ENCODE data around the gene HSD11B1.

HSD11B1 gene

DNA sequence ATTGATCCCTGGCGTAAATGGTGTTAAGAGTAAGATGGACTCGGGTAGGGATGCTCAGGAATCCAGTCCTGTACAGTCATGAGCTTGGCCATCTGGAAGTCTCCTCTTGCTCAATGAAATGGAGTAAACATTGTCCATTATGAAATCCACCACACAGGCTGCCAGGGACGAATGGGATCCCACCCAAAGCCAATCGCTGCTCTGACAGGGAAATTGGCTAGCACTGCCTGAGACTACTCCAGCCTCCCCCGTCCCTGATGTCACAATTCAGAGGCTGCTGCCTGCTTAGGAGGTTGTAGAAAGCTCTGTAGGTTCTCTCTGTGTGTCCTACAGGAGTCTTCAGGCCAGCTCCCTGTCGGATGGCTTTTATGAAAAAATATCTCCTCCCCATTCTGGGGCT lies at the start of gene HSD11B1:
Gene HSD11B1, plus strand, starts transcription at position 263 of the 400 bp plus-strand sequence. Its CDS starts 97 bp downstream, at position 360.
- DNase-seq = peak; percentile 16

DNA sequence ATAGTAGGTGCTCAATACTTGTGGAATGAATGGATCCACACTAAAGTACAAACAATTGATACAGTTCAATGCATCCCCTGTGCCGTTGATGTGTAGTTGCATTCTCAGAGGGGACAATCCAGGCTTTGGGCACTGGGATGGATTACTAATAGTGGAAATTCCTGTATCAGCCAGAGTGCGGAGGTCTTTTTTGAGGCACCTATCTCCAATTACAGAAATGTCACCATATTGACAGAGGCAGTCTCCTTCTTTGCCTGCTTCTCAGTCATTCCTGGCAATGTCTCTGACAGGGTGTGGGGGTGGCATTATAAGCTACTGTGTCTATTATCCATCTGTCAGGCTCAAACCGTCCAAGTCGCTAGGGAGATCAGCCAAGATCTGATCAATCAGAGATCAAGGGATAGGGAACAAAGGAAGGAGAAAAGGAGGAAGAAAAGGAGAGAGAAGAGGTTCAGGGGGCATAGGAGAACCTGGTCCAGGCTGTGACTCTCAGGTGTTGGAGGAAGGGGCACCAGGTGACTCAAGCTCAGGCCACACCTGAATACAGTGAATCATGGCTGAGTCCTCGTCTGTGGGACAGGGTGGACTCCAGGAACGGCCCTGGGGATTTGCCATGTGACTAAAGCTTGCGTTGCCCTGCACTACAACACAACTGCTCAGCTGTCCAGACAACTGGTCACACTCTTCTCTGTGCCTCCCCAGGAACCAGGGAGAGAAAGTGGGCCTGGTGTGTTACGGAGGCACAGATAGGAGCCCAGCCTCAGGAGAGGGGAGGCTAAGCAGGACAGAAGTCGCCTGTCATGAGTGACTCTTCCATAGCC lies 49.0 kb upstream of the HSD11B1 start:
- DNase-seq = no peak

DNA sequence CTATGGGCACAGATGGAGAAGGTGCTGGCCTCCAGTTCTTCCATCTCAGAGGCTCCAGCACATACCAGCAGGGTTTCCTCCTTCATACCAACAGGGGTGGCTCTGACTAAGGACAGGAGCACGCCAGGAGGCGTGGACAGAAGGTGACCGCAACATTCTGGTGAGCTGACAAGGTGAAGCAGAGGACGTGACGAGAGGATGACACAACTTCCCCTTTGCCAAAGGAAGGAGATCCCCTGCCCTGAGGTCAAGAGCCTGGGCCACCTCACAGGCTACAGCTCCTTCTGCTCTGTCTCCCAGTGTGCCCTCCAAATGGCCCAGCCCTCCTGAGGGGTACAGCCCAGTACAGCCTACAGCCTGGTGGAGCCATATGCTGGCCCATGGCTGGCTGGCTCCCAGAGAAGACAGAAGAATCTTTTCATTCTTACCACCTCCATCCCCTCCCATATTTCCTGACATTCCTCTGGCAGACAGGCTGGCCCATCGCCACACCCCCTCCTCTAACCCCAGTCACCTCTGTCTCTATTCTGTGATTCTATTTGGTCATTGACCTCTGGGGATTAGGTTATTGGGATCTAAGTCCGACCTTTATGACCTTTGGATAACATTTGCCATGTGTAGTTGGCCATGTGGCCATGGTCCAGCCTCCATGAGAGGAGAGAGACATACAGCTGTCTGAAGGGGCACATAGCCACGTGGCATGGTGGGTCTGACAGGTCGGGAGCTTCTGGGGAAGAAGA lies 47.3 kb upstream of the HSD11B1 start:
- no peak for DNase-seq

DNA sequence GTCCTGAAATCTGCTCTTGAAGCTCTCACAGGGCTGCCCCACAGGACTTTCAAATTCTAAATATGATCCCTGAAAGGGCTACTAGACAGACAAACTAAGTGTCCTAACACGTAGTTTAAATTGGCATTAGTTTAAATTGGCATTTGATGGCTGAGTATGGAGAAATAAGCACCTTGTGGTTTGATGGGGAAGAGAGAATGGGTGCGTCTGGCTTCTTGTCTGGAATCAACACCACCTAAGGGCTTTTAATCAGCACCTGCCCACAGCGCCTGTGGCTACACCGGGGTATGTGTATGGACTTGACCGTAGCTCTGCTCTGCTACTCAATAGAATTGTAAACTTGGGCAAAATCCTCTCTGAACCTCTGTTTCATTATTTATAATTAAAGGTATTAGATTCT lies 46.7 kb upstream of the HSD11B1 start:
- DNase-seq = no peak

DNA sequence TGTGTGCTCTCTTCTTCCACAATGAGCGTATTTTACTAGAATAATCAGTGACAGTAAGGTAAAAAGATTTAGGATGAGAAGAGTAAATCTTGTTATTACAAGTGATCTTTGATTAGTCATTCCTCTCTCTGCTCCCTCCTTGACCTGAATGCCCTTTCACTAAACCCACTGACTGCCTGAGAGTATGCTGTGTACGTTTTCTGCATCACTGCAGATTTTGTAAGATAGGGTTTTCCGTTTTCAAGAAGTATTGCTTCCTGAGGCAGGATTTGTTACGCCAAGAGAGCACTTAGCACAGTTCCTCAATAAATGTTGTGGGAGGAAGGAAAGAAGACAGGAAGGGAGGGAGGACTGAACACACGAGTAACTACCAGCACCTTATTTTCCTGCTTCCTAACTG lies 44.7 kb upstream of the HSD11B1 start:
- no peak for DNase-seq

DNA sequence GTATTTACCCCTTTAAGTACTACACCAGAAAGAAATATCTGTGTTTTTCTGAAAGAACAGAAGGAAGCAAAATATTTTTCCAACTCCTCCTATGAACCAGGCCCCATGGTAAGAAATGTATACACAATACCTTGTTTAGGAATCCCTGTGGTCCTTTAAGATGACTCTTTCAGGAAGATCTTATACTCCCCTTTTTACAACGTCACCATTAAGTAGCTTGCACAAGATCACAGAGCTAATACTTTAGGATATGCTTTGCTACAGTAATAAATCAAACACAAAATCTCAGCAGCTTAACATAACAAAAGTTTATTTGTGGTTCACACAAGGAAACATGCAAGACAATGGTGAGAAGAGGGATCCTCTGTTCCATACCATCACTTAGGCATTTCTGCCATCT lies 43.6 kb upstream of the HSD11B1 start:
- no peak for DNase-seq

DNA sequence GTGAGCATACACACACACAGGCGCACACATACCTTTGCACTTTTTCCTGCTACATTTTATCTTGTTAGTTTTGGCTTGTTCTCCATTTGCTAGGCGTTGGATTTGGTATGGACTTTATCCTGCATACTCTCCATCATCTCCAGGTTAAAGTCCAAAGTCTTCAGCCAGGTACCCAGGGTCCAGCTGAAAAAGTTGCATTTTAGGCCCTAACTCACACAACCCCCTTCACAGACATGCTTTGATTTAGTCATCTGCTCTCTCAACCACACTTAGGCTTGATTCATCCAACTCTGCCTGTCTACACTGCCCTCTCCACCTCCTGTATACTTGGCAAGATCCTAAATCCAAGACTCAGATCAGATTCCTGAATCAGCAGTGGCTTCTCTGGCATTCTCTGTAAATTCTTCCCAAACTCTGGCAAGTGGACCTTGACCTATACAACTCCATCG lies 41.7 kb upstream of the HSD11B1 start:
- peak; percentile 31 for DNase-seq

DNA sequence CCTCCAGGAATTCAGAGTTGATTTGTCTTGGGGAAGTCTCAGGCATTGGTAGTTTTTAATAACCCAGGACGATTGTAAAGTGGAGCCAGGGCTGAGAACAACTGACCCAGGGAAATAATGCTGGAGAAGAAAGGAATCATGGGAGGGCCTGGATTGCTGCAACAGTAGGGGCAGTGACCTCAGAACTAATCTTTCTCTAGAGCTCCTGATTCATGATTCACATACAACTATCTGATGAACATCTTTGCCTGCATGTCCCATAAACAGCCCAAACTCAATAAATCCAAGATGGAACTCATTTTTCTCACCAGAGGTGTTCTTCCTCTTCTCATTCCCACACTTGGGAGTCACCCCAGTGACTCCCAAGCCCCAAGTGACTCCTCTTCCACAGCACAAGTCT lies 37.5 kb upstream of the HSD11B1 start:
- no peak for DNase-seq

DNA sequence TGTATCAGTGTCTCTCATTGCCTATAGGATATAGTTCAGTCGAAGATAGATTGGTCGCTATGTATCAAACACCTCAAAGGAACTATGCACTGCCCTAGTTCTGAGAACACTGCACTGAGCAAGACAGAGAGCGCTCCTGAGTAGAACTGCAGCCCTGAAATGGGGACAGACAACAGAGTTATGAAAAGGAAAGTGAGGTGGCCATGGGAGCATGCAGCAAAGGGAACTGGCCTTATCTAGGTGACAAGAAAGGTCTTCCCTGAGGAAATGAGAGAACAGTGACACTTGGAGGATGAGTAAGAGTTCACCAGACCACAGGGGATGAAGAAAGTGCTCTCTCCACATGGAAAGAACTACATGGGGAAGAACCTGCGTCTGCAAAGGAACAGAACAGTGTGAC lies 36.9 kb upstream of the HSD11B1 start:
- DNase-seq = no peak

DNA sequence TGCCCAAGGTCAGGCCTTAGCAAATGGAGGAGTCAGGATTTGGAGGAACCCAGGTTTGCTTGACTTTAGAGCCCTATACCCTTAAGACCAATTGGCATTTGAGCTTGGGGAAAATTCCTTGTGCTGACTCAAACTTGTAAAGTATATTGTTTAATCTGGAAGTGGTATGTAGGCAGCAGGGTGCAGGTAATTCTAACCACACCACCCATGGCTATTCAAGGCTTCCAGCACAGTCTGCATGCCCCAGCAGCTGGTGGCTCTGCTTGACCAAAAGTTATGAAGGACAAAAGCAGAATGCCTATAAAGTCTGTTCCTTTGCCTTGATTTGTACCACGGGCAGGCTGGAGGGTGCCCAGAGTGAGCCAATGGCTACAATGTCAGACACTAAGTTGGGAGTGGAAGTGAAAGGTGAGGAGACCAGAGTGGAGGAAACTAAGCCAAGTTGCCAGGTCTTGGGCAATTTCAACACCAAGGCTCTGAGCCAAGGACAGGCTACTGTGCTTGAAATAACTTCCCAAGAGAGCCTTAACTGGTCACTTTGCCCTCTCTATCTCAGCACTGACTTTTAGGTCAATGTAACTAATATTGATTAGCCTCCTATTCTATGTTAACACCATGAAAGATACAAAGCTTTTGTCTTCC lies 34.1 kb upstream of the HSD11B1 start:
- no peak for DNase-seq

DNA sequence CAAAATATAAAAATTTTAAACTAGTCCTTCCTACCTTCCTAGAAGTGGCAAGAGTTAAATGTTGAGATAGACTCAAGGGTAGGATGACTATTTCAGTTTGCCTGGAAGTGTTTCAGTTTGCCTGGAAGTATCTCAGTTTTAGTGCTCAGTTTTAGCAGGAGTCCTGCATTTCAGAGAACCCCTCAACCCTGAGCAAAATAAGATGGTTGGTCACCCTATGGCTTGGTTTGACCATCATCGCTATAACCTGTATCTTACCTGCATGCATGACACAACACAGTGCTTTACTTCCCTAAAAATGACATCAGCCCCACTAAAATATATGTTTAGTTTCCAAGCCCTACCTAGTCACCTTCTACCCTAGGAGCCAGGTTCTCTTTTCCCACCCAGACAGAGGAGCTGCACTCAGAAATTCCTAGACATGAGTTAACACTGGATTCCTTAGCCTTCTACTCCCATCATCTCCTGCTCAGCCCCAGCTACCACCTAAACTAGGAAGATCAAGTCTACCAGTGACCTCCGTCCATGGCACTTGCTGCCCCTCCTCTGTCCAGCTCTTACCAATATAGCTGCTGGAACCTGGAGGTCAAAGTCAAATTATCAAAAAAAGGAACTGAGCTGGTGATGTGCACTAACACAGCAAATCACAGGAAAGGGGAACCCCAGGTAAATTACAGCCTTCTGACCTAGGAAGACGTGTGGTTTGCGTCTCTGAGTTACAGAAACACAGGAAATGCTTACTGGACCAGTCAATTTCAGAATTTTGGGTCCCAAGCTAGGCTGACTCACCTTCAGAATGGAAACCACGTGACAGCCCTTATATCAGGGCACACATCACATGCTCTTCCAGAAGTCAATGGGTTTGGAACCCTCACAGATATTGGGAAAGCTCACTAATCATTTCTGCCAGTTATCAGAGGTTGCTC lies 31.7 kb upstream of the HSD11B1 start:
- peak; percentile 32 for DNase-seq

DNA sequence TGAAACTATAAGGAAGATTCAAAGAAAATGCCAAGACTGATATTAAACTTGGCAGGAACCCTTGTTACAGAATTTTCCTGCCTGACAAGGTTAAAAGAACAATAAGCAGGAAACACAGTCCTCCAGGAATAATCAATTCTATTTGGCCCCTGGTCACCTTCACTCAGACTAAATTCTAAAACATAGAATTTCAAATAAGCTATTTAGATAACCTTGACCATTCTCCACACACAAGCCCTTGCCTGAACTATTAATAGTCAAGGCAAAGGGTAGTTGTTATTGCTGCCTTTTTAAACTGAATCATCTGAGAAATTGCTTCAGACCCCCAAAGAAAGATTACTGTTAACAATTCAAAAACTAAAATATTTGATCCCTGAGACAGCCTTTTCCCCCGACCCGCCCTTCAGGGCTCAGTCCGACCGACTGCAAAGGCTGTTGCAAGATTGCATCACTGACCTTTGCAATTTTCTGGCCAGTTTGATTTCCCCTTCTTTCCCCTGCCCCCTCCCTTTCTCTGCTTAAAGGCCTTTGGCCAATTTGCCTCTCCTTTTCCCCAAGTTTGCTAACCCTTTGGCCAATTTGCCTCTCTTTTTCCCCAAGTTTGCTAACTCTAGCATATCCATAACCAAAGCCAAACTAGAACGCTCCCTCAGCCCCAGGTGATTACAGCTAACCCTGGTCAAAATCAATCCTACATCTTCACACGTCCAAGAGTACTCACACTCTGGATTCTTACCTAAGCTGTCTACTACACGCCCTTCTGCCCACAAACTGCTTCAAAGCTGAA lies 30.8 kb upstream of the HSD11B1 start:
- peak; percentile 38 for DNase-seq

DNA sequence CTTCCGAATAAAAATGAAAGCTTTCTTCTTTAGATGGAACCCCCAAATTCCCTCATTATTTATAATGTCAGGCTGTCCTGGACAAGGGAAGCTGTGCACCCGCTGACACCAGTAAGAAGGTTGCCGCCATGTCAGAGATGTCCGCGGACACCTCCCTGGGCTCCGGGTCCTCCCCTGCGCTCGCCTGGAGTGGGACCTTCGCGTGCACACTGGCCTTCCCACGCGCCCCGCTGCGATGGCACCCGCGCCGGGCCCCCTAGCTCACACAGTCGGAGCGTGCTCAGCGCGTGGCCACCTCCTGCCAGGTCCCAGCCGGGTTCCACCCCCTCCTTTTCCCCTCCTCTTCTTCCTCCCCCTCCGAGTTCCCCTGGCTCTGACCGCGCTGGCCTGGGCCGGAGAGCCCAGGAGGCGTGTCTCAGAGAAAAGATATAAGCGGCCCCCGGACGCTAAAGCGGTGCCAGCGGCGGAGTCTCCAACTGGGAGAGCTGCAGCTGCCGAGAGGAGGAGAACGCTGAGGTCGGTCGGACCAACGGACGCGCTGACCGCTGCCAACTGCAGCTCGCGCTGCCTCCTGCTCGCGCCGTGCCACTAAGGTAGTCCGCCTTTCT lies 29.6 kb upstream of the HSD11B1 start, which contains the start of gene G0S2:
Gene G0S2, plus strand, starts transcription at position 456 of the 608 bp plus-strand sequence. CDS start 273 bp downstream, outside the sequence.
- peak; percentile 42 for DNase-seq

DNA sequence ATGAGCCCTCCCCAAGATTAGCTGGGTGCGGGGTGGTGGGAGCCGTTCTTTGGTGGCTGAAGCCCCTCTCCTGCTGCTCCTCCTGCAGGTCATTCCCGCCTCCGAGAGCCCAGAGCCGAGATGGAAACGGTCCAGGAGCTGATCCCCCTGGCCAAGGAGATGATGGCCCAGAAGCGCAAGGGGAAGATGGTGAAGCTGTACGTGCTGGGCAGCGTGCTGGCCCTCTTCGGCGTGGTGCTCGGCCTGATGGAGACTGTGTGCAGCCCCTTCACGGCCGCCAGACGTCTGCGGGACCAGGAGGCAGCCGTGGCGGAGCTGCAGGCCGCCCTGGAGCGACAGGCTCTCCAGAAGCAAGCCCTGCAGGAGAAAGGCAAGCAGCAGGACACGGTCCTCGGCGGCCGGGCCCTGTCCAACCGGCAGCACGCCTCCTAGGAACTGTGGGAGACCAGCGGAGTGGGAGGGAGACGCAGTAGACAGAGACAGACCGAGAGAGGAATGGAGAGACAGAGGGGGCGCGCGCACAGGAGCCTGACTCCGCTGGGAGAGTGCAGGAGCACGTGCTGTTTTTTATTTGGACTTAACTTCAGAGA lies 29.0 kb upstream of the HSD11B1 start:
- peak; percentile 25 for DNase-seq

DNA sequence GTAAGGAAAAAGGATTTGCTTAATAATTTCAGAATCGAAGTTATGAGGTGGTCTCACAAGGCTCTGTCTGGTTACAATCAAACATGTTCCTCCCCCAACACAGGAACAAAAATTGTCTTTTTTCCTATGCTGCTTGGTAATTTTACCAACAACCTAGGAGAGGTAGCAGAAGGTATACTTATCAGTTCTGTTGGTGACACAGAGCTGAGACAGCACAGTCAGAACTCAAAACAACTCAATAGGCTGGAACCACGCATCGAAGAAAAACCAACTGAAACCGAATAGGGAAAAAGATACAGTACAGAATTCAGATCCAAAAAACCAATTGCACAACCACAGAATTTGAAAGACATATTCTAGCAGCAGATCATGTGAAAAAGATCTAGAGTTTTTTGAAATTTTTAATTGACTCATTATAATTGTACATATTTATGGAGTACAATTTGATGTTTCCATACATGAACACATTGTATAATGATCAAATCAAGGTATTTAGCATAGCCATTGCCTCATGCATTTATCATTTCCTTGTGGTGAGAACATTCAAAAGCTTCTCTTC lies 25.6 kb upstream of the HSD11B1 start:
- no peak for DNase-seq

DNA sequence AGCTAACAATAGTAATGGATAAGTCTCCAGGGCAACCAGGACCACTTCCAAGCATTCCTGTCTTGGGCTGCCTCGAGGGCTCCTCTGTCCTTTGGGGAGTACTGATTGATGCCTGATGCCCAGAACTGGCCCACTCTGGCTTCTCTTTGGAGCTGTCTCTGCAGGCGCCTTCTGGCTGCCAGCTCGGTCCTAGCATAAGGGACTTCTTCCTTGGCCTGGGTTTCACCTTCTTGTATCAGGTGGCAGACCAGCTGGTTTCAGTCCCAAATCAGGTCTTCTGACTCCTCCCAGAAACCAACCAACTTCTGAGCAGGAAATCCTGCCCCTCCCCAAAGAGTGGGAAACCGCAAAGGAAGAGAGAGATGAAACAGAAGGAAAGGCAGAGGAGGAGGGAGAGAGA lies 18.8 kb upstream of the HSD11B1 start:
- no peak for DNase-seq

DNA sequence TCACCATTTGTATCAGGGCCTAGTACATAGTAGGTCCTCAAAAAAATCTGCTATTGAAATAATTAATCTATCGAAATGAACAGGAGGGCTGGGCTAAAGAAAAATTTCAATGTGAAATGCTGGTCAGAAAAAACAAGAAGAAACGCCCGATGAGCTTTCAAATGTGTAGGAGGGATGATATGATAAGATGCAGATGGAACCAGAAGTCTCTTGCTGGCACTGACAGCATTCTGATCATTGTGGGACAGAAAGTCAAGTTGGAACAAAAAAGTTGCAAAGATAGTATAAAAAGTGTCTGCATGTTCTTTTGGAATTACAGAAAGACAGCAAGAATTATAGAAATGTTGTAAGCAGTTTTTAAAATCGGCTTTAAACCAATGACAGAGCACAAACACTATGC lies 18.3 kb upstream of the HSD11B1 start:
- no peak for DNase-seq

DNA sequence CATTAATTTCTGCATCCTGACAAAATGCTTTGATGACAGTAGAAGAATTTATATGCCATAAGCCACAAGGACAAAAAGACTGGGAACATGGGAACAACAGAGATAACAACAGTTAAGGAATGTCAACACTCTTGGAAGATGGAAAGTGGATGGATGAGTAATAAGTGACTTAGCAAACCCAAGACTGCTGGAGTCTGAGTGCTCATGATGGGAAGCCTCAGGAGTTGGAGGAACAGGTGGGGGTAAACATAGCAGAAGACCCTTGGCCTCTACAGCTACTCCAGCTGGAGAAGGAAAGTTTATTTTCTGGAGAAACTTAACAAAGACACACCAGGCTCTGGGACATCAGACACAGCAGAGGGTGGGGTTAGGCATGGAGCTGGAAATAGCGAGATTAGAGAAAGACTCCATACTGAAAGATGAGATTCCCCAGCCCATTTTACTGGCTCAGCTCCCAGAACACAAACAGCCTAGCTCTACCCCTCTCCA lies 15.9 kb upstream of the HSD11B1 start:
- DNase-seq = peak; percentile 84

DNA sequence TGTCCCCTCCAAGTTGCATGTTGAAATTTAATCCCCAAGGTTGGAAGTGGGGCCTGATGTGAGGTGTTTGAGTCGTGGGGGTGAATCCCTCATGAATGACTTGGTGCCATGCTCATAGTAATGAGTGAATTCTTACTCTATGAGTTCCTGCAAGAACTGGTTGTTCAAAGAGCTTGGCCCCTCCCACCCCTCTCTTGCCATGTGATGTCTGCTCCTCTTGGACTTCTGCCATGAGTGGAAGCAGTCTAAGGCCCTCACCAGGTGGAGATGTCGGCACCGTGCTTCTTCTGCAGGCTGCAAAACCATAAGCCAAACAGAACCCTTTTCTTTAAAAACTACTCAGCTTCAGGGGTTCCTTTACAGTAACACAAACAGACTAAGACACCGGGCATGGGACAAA lies 15.2 kb upstream of the HSD11B1 start:
- peak; percentile 25 for DNase-seq

DNA sequence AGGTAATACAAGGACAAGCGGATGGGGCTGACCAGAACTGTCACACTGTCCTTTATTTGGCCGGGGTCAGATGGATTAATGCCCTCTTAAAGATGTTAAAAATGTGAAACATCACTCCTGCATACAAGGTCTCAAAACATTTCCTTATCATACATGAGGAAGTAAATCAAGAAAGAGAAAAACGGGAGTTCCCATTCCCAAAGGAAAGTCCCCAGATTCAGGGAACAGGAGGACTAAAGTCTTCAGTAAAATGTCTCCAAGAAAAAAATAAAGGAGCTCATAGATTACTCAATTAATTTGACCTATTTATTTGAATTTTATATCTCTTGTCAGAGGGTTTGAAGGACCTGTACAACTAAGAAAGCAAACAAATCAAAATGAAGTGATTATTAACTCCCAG lies 13.4 kb upstream of the HSD11B1 start:
- DNase-seq = no peak

All from fibroblast of skin of right biceps (primary cell).